H1 (cell line): ENCODE measurements around the gene PIK3R6. TPM values are rescaled to one million over a fixed set of nuclear protein-coding genes. Genes with fewer than 3 reads are reported as not detected.

Experiments used
- CTCF ChIA-PET: fragments of 300-600 bp; sonication (Branson Sonifier 250); formaldehyde crosslinking; loops from one replicate; lab custom pipeline; 2021; ENCODE audit not compliant: partially characterized antibody; lab: Charles Lee
- POLR2A ChIA-PET: fragments of 300-600 bp; sonication (Branson Sonifier 250); formaldehyde crosslinking; loops from one replicate; lab custom pipeline; 2021; ENCODE audit warnings: inconsistent platforms; ENCODE audit not compliant: partially characterized antibody; lab: Charles Lee
- DNase-seq, 2 experiments: peaks; one replicate each; pipeline versions ENCODE4 v3.0.0 to v3.0.0-alpha.2; 2010 to 2022; ENCODE audit warnings: low spot score in 2 of 2, low read depth in 1 of 2, mixed read lengths in 1 of 2
- FAIRE-seq: peaks from 2 replicates; lab custom pipeline; 2011; peaks lifted over from hg19 to GRCh38; lab: Jason Lieb, UNC
- H2AFZ ChIP-seq: 2 replicates; pipeline ENCODE4 v1.8.1; 2012; ENCODE audit warnings: low read length, inconsistent platforms
- H2AK5ac ChIP-seq: 2 replicates; pipeline ENCODE4 v1.6.1; 2013; ENCODE audit warnings: low read depth, low read length
- H2BK120ac ChIP-seq: replicated peaks from 2 replicates; pipeline ENCODE3; 2013; ENCODE audit warnings: low read depth, low read length, inconsistent platforms
- H2BK12ac ChIP-seq: 2 replicates; pipeline ENCODE4 v1.6.1; 2013; ENCODE audit warnings: low read depth, low read length
- H2BK15ac ChIP-seq: 2 replicates; pipeline ENCODE4 v1.6.1; 2013; ENCODE audit warnings: low read length
- H2BK20ac ChIP-seq: 2 replicates; pipeline ENCODE4 v1.6.1; 2013; ENCODE audit warnings: low read length
- H2BK5ac ChIP-seq: 2 replicates; pipeline ENCODE4 v1.6.1; 2013; ENCODE audit warnings: low read depth, low read length
- H3K14ac ChIP-seq: 2 replicates; pipeline ENCODE4 v1.6.1; 2013; ENCODE audit warnings: inconsistent platforms; ENCODE audit not compliant: insufficient read length
- H3K18ac ChIP-seq: 2 replicates; pipeline ENCODE4 v1.6.1; 2013; ENCODE audit warnings: low read length; ENCODE audit errors: extremely low read depth
- H3K23ac ChIP-seq: 2 replicates; pipeline ENCODE4 v1.6.1; 2013; ENCODE audit warnings: inconsistent platforms; ENCODE audit not compliant: insufficient read length
- H3K23me2 ChIP-seq: 2 replicates; pipeline ENCODE4 v1.6.1; 2013; ENCODE audit warnings: low read depth, low read length
- H3K27ac ChIP-seq: 2 replicates; pipeline ENCODE4 v1.6.1; 2011; ENCODE audit warnings: low read depth, low read length, inconsistent platforms
- H3K27me3 ChIP-seq, 4 experiments: replicated peaks in 1 of 4; 1 replicate in 1 of 4; 2 replicates in 3 of 4; pipeline versions ENCODE4 v1.6.1 to v1.8.1; 2011 to 2013; ENCODE audit warnings: low read length in 3 of 4, mild to moderate bottlenecking in 3 of 4, inconsistent platforms in 2 of 4, mixed read lengths in 2 of 4, moderate library complexity in 1 of 4; ENCODE audit not compliant: control insufficient read depth in 3 of 4, insufficient read depth in 3 of 4; ENCODE audit errors: extremely low read depth in 1 of 4
- H3K36me3 ChIP-seq, 4 experiments: 2 replicates each; pipeline versions ENCODE4 v1.6.1 to v1.8.1; 2011 to 2013; ENCODE audit warnings: mild to moderate bottlenecking in 4 of 4, low read length in 3 of 4, moderate library complexity in 2 of 4, control low read depth in 1 of 4, inconsistent platforms in 1 of 4; ENCODE audit not compliant: insufficient read depth in 4 of 4, control insufficient read depth in 2 of 4
- H3K4ac ChIP-seq: replicated peaks from 2 replicates; pipeline ENCODE3; 2013; ENCODE audit warnings: low read length, low read depth, mixed read lengths, inconsistent platforms; ENCODE audit not compliant: insufficient read length
- H3K4me1 ChIP-seq, 4 experiments: replicated peaks in 1 of 4; 1 replicate in 1 of 4; 2 replicates in 3 of 4; pipeline versions ENCODE4 v1.6.1 to v1.8.1; 2011 to 2013; ENCODE audit warnings: low read length in 3 of 4, inconsistent platforms in 2 of 4, mixed read lengths in 1 of 4; ENCODE audit not compliant: insufficient read depth in 4 of 4, control insufficient read depth in 3 of 4
- H3K4me2 ChIP-seq, 2 experiments: 2 replicates each; pipeline versions ENCODE4 v1.6.1 to v1.8.1; 2011 to 2013; ENCODE audit warnings: low read depth in 2 of 2, low read length in 2 of 2, control low read depth in 1 of 2, inconsistent platforms in 1 of 2, mild to moderate bottlenecking in 1 of 2; ENCODE audit not compliant: insufficient read depth in 1 of 2
- H3K4me3 ChIP-seq, 4 experiments: fragments of 200-600, 300-600 bp in 1 of 4; sonication (generic), shearing (Covaris generic), sonication (Bioruptor Twin) in 1 of 4; 2 replicates each; pipeline versions ENCODE4 v1.5.1 to v1.8.1; 2011 to 2016; ENCODE audit warnings: low read length in 4 of 4, low read depth in 3 of 4, control low read depth in 2 of 4, inconsistent platforms in 2 of 4, mild to moderate bottlenecking in 2 of 4, mixed read lengths in 1 of 4, moderate library complexity in 1 of 4; ENCODE audit not compliant: insufficient read depth in 2 of 4; ENCODE audit errors: extremely low read depth in 1 of 4
- H3K56ac ChIP-seq: replicated peaks from 2 replicates; pipeline ENCODE3; 2013; ENCODE audit warnings: low read depth, mild to moderate bottlenecking, mixed read lengths, low read length, inconsistent platforms; ENCODE audit not compliant: insufficient read length
- H3K79me1 ChIP-seq: 2 replicates; pipeline ENCODE4 v1.6.1; 2013; ENCODE audit warnings: low read depth, low read length, control low read depth
- H3K79me2 ChIP-seq, 2 experiments: 2 replicates each; pipeline versions ENCODE4 v1.6.1 to v1.8.1; 2012 to 2013; ENCODE audit warnings: low read length in 2 of 2, mild to moderate bottlenecking in 2 of 2, inconsistent platforms in 1 of 2; ENCODE audit not compliant: insufficient read depth in 2 of 2, control insufficient read depth in 1 of 2
- H3K9ac ChIP-seq, 4 experiments: replicated peaks in 1 of 4; 1 replicate in 1 of 4; 2 replicates in 3 of 4; pipeline versions ENCODE4 v1.6.1 to v1.8.1; 2011 to 2013; ENCODE audit warnings: low read depth in 3 of 4, low read length in 3 of 4, control low read depth in 2 of 4, mild to moderate bottlenecking in 2 of 4, moderate library complexity in 2 of 4, inconsistent platforms in 1 of 4; ENCODE audit errors: extremely low read depth in 1 of 4
- H3K9me3 ChIP-seq, 2 experiments: 2 replicates each; pipeline versions ENCODE4 v1.6.1 to v1.8.1; 2012 to 2013; ENCODE audit warnings: mild to moderate bottlenecking in 2 of 2, moderate library complexity in 2 of 2, control low read depth in 1 of 2, inconsistent platforms in 1 of 2, low read depth in 1 of 2, low read length in 1 of 2, mixed read lengths in 1 of 2; ENCODE audit not compliant: insufficient read depth in 2 of 2
- H4K20me1 ChIP-seq, 2 experiments: replicated peaks in 1 of 2; 2 replicates each; pipeline versions ENCODE3 to v1.8.1; 2011 to 2013; ENCODE audit warnings: inconsistent platforms in 2 of 2, low read length in 2 of 2, mild to moderate bottlenecking in 1 of 2; ENCODE audit not compliant: insufficient read depth in 2 of 2, control insufficient read depth in 1 of 2
- H4K5ac ChIP-seq: 2 replicates; pipeline ENCODE4 v1.6.1; 2013; ENCODE audit warnings: low read length, low read depth, mixed read lengths, inconsistent platforms; ENCODE audit not compliant: insufficient read length
- H4K8ac ChIP-seq: 2 replicates; pipeline ENCODE4 v1.8.0; 2013; ENCODE audit warnings: mild to moderate bottlenecking, moderate library complexity, low read length, inconsistent platforms; ENCODE audit not compliant: insufficient read depth; ENCODE audit errors: extremely low read depth
- H4K91ac ChIP-seq: replicated peaks from 2 replicates; pipeline ENCODE3; 2013; ENCODE audit warnings: low read length, mixed read lengths, inconsistent platforms; ENCODE audit not compliant: insufficient read length
- ASH2L ChIP-seq: fragments of 200-600, 300-600 bp; sonication (generic); IDR thresholded peaks from one replicate; pipeline ENCODE4 v1.7.1; 2017; ENCODE audit warnings: low read length
- CEBPB ChIP-seq: IDR thresholded peaks from 2 replicates; pipeline ENCODE4 v1.6.1; 2012; ENCODE audit warnings: low read depth, low read length
- CHD1 ChIP-seq: IDR thresholded peaks from 2 replicates; pipeline ENCODE4 v1.6.1; 2012; ENCODE audit warnings: low read depth, low read length, improper control_type of control experiment
- E2F6 ChIP-seq: IDR thresholded peaks from 2 replicates; pipeline ENCODE4 v1.6.1; 2012; ENCODE audit warnings: inconsistent platforms
- JUN ChIP-seq: IDR thresholded peaks from 2 replicates; pipeline ENCODE4 v1.6.1; 2011; ENCODE audit warnings: low read depth, mild to moderate bottlenecking, improper control_type of control experiment, low read length
- KDM5A ChIP-seq: fragments of 200-600 bp; IDR thresholded peaks from 2 replicates; pipeline ENCODE4 v1.7.1; 2012; ENCODE audit warnings: mild to moderate bottlenecking, low read length, inconsistent platforms, mixed read lengths
- MAFK ChIP-seq: IDR thresholded peaks from 2 replicates; pipeline ENCODE4 v1.6.1; 2012; ENCODE audit warnings: low read depth, mild to moderate bottlenecking, improper control_type of control experiment, low read length
- POLR2A ChIP-seq, 2 experiments: IDR thresholded peaks; 1 replicate in 1 of 2; 2 replicates in 1 of 2; pipeline ENCODE4 v1.6.1; 2011; ENCODE audit warnings: low read depth in 2 of 2, low read length in 2 of 2, mild to moderate bottlenecking in 2 of 2; ENCODE audit errors: control extremely low read depth in 1 of 2
- POLR2AphosphoS5 ChIP-seq: IDR thresholded peaks from 2 replicates; pipeline ENCODE4 v1.6.1; 2011; ENCODE audit warnings: low read depth, low read length
- POU5F1 ChIP-seq: IDR thresholded peaks from 2 replicates; pipeline ENCODE4 v1.6.1; 2011; ENCODE audit warnings: low read depth, mild to moderate bottlenecking, low read length, moderate library complexity
- RAD21 ChIP-seq, 2 experiments: IDR thresholded peaks in 1 of 2; conservative IDR thresholded peaks in 1 of 2; 2 replicates each; pipeline ENCODE4 v1.6.1; 2011; ENCODE audit warnings: low read depth in 2 of 2, low read length in 2 of 2, improper control_type of control experiment in 1 of 2, inconsistent platforms in 1 of 2, mild to moderate bottlenecking in 1 of 2, moderate library complexity in 1 of 2
- RFX5 ChIP-seq: IDR thresholded peaks from 2 replicates; pipeline ENCODE4 v1.6.1; 2011; ENCODE audit warnings: low read depth, low read length, improper control_type of control experiment, borderline replicate concordance
- RNF2 ChIP-seq: fragments of 200-900, 300-1000 bp; sonication (generic); IDR thresholded peaks from 2 replicates; pipeline ENCODE4 v1.7.1; 2016; ENCODE audit warnings: borderline replicate concordance, low read depth, mild to moderate bottlenecking, antibody characterized with exemption, low read length; ENCODE audit not compliant: poor library complexity, severe bottlenecking; ENCODE audit errors: missing control alignments
- SP4 ChIP-seq: IDR thresholded peaks from 2 replicates; pipeline ENCODE4 v1.6.1; 2012; ENCODE audit warnings: low read length, inconsistent platforms
- SUZ12 ChIP-seq: fragments of 200-600 bp; sonication (generic); IDR thresholded peaks from 2 replicates; pipeline ENCODE4 v1.6.1; 2012; ENCODE audit warnings: mild to moderate bottlenecking, inconsistent platforms, low read length, moderate library complexity, mixed read lengths
- WGBS, 2 experiments: shearing (Covaris generic) in 1 of 2; methylation state at CpG; one replicate each; pipeline versions ENCODE4 v1.1.6 to v1.1.7; 2013 to 2015; ENCODE audit warnings: low lambda C conversion rate in 2 of 2, mixed read lengths in 2 of 2, inconsistent platforms in 1 of 2, low coverage in 1 of 2, missing lambda C conversion rate in 1 of 2; ENCODE audit not compliant: insufficient replicate concordance in 2 of 2, insufficient coverage in 1 of 2, insufficient read length in 1 of 2; ENCODE audit errors: extremely low coverage in 1 of 2, missing lambda C conversion rate in 1 of 2; 5-methylcytosine and 5-hydroxymethylcytosine counted together
- polyA plus RNA-seq, 7 experiments: library from polyadenylated mRNA; depleted of rRNA in 3 of 7; stranded (reverse) in 5 of 7; unstranded in 2 of 7; fragments of >200 nt in 5 of 7; fragments of 200-250 nt in 2 of 7; gene quantifications; 1 replicate in 5 of 7; 2 replicates in 1 of 7; 4 replicates in 1 of 7; pipeline versions ENCODE4 v1.2.1 to v1.2.3, GENCODE V29; 2011 to 2013; ENCODE audit warnings: missing spikeins in 2 of 7, mixed read lengths in 2 of 7
- total RNA-seq: library from RNA; stranded (reverse); fragmentation: NEBNext Ultra II Directional; extraction: Animal tissue kit (Norgen Biotek cat#: 25700); gene quantifications from 2 replicates; pipeline ENCODE4 v1.2.1, GENCODE V29; 2021

PIK3R6 gene
- total and polyA plus RNA-seq, 2 of the 8 experiments (the other 6 are each of a cell fraction or from before 2014, with no cell fraction given): 0.24 to 1.2 TPM

- Histone ChIP-seq H3K14ac (no peak overlapping the region), H3K4me2 (no peak overlapping the region), H3K23me2 (no peaks in the 10 kb centered on the region), H3K23ac (no peak overlapping the region), H3K9me3 (no peaks in the 10 kb centered on the region), H2AK5ac (no peak overlapping the region), H3K4me3 (no peak overlapping the region), H3K56ac (no peak overlapping the region), H3K4me1 (no peaks in the 10 kb centered on the region; a peak in 1 of 7 replicates), H3K18ac (no peak overlapping the region), H4K91ac (no peak overlapping the region), H2BK5ac (no peak overlapping the region), H3K27ac (no peak overlapping the region), H4K20me1 (no peaks in the 10 kb centered on the region), H3K36me3 (no peaks in the 10 kb centered on the region), H2BK15ac (no peak overlapping the region), H3K4ac (no peak overlapping the region), H3K79me1 (no peaks in the 10 kb centered on the region), H2BK120ac (no peak overlapping the region), H2BK20ac (no peak overlapping the region), H3K9ac (no peak overlapping the region), H4K8ac (no peak overlapping the region), H3K79me2 (no peaks in the 10 kb centered on the region), H4K5ac (no peak overlapping the region), H3K27me3 (peaks cover 0 to 2% (median 0%) of the 10 kb centered on the region in 4 experiments; a peak in 2 of 7 replicates), H2BK12ac (no peak overlapping the region), H2AFZ (no peak overlapping the region)
- ChIA-PET CTCF (interaction anchor here (0.6 to 2.2 kb wide), 4 partner anchors 8 to 73 kb away, joined by 3 to 7 read pairs (median 4); no protein-coding TSS in a partner anchor), POLR2A (no interaction called here)
- DNase-seq: no peak
- WGBS, 2 experiments: 84% methylated on average over 7 of the region's 7 CpGs; no CpG with 5 or more reads in 1 of the 2 experiments
- FAIRE-seq: no peak
- TF ChIP-seq SP4 (no peak), JUN (no peak), ASH2L (no peak), SUZ12 (no peak), POU5F1 (no peak), RAD21 (IDR thresholded peaks at IDR 0.05 in 1 of 2, conservative IDR thresholded peaks at IDR 0.05 in 1 of 2; ENCODE audit: low read depth in 2 of 2, low read length in 2 of 2) (no peak), MAFK (no peak), RFX5 (no peak), RNF2 (no peak), E2F6 (no peak), CHD1 (no peak), KDM5A (no peak), CEBPB (no peak), POLR2A (IDR thresholded peaks at IDR 0.05; ENCODE audit: control extremely low read depth in 1 of 2, low read depth in 2 of 2, low read length in 2 of 2) (no peak), POLR2AphosphoS5 (no peak)
These were observed 1.7 kb downstream of the PIK3R6 start for GRCh38 chr17:8865811-8866210.
